ENCODE results near the gene CDH16. TPM values are rescaled to one million over a fixed set of nuclear protein-coding genes. Genes with fewer than 3 reads are reported as not detected.
A peak's percentile ranks its signal among the peaks of the same experiment; 100 is the strongest.

The CDH16 gene
- total RNA-seq, 2 donors from 2014 or later: not detected

- intact Hi-C loops (cut with DNase I): no loop called here
- DNase-seq (ENCODE audit: low spot score): no peak
Measured at GRCh38 chr16:66862023-66862520, 56.6 kb downstream of the CDH16 start.

- peak; percentile 24 for DNase-seq (ENCODE audit: low spot score)
- intact Hi-C loops (cut with DNase I): loop anchor here in 1 of 2 donors (10.0 kb wide), 1 partner anchor 125 kb away; no protein-coding TSS in a partner anchor
Measured at GRCh38 chr16:66859397-66860068, 59.2 kb downstream of the CDH16 start.

- intact Hi-C loops (cut with DNase I): loop anchor here in 1 of 2 donors (10.0 kb wide), 1 partner anchor 124 kb away; no protein-coding TSS in a partner anchor
- peak; percentile 76 for DNase-seq (ENCODE audit: low spot score)
Measured at GRCh38 chr16:66858740-66859396, 59.8 kb downstream of the CDH16 start.

Other genes starting within 250 kb of the CDH16 start
- gene CMTM4, start 222.1 kb downstream of the CDH16 start, total RNA-seq: 10 to 100 TPM; 14.8 to 15.0 TPM
- gene DYNC1LI2, start 167.3 kb downstream of the CDH16 start, total RNA-seq: 100 to 1,000 TPM; 159 to 192 TPM
- gene TERB1, start 117.3 kb downstream of the CDH16 start, total RNA-seq: under 1 TPM in 1 of 2 donors, not detected in 1; 0.28 TPM
- gene NAE1, start 87.9 kb downstream of the CDH16 start, total RNA-seq: 10 to 100 TPM; 37.4 to 37.6 TPM
- gene CA7, start 74.5 kb downstream of the CDH16 start, total RNA-seq: not detected
- gene PDP2, start 38.4 kb downstream of the CDH16 start, total RNA-seq: 1 to 10 TPM; 5.0 to 5.5 TPM
- gene RRAD, start 6.7 kb upstream of the CDH16 start, total RNA-seq: 10 to 100 TPM in 1 of 2 donors, 1 to 10 TPM in 1; 8.2 to 11.6 TPM
- gene CIAO2B, start 15.5 kb upstream of the CDH16 start, total RNA-seq: 10 to 100 TPM; 53.0 to 60.3 TPM
- gene CES2, start 16.6 kb upstream of the CDH16 start, total RNA-seq: 10 to 100 TPM; 26.7 to 31.3 TPM
- gene CES3, start 42.4 kb upstream of the CDH16 start, total RNA-seq: 1 to 10 TPM in 1 of 2 donors, under 1 TPM in 1; 0.10 to 1.3 TPM
- 1 to 10 TPM; 2.8 to 7.4 TPM for gene CES4A, start 69.7 kb upstream of the CDH16 start, total RNA-seq
- 10 to 100 TPM; 39.7 to 42.0 TPM for gene CBFB, start 110.3 kb upstream of the CDH16 start, total RNA-seq
- 10 to 100 TPM; 10.4 to 12.0 TPM for gene PHAF1, start 191.1 kb upstream of the CDH16 start, total RNA-seq
- gene B3GNT9, start 232.1 kb upstream of the CDH16 start, total RNA-seq: 10 to 100 TPM; 13.0 to 22.0 TPM
- gene TRADD, start 241.0 kb upstream of the CDH16 start, total RNA-seq: 10 to 100 TPM; 15.6 to 17.4 TPM
- 10 to 100 TPM in 1 of 2 donors, 1 to 10 TPM in 1; 9.2 to 13.0 TPM for gene FBXL8, start 241.1 kb upstream of the CDH16 start, total RNA-seq
- 10 to 100 TPM; 25.8 to 40.1 TPM for gene HSF4, start 245.9 kb upstream of the CDH16 start, total RNA-seq

All from posterior vena cava (tissue), 2 donors.